ENCODE results near the gene FBXW5.

Gene FBXW5

DNA sequence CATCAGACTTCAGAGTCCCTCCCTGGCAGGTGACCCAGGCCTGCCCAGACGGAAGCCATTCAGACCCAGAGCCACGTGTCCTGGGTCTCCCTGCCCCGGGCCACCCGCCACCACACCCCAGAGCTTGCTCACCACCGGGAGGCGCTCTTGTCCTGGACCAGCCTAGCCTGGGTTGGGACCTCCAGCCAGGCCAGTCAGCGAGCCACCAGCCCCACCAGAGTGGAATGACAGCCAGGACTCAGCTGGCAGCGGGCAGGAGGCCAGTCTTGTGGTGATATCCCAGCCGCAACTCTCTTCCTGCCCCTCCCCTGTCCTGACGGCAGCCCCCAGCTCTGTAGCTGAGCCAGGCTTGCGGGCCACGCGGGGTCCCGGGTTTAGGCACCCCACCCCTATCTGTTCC is 31.1 kb upstream of the FBXW5 start:
- TF ChIP-seq, protein P1, sequence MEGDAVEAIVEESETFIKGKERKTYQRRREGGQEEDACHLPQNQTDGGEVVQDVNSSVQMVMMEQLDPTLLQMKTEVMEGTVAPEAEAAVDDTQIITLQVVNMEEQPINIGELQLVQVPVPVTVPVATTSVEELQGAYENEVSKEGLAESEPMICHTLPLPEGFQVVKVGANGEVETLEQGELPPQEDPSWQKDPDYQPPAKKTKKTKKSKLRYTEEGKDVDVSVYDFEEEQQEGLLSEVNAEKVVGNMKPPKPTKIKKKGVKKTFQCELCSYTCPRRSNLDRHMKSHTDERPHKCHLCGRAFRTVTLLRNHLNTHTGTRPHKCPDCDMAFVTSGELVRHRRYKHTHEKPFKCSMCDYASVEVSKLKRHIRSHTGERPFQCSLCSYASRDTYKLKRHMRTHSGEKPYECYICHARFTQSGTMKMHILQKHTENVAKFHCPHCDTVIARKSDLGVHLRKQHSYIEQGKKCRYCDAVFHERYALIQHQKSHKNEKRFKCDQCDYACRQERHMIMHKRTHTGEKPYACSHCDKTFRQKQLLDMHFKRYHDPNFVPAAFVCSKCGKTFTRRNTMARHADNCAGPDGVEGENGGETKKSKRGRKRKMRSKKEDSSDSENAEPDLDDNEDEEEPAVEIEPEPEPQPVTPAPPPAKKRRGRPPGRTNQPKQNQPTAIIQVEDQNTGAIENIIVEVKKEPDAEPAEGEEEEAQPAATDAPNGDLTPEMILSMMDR (IDR thresholded peaks at IDR 0.05; ENCODE audit: insufficient read depth, low read depth, low read length, missing control alignments), result peak; percentile 21
- no peak overlapping the region for H3K4me3 ChIP-seq (ENCODE audit: low read depth, low read length)
- DNase-seq (ENCODE audit: low read depth), result peak; percentile 44

GRCh38 chr9:136974817-136975535 is 30.4 kb upstream of the FBXW5 start:
- H3K4me3 ChIP-seq (ENCODE audit: low read depth, low read length), result no peak overlapping the region
- TF ChIP-seq, protein P1 (IDR thresholded peaks at IDR 0.05; ENCODE audit: insufficient read depth, low read depth, low read length, missing control alignments), result no peak
- no peak for DNase-seq (ENCODE audit: low read depth)

GRCh38 chr9:136973618-136974617 is 29.4 kb upstream of the FBXW5 start:
- no peak for DNase-seq (ENCODE audit: low read depth)
- no peak overlapping the region for H3K4me3 ChIP-seq (ENCODE audit: low read depth, low read length)
- TF ChIP-seq, protein P1 (IDR thresholded peaks at IDR 0.05; ENCODE audit: insufficient read depth, low read depth, low read length, missing control alignments), result no peak

- no peak overlapping the region for H3K4me3 ChIP-seq (ENCODE audit: low read depth, low read length)
- DNase-seq (ENCODE audit: low read depth), result no peak
- TF ChIP-seq, protein P1 (IDR thresholded peaks at IDR 0.05; ENCODE audit: insufficient read depth, low read depth, low read length, missing control alignments), result no peak
These were observed 28.2 kb upstream of the FBXW5 start for GRCh38 chr9:136972743-136973142.

DNA sequence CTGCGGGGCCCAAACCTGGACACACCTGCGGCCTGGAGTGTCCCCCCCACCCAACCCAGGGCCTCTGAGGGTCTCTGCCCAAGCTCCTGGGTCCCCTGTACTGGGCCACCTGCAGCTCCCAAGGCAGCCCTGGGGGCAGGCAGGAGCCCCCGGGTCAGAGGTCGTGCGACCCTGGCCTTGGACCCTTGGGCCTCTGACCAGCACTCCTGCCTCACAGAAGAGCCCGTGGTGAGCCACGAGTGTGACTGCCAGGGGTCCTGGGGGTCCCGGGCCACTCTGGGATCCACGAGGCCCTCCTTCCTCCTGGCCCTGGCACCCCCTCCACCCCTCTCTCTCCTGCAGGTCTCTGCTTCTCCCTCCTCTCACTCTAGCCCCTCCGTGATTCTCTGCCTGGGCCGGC is 27.8 kb upstream of the FBXW5 start:
- TF ChIP-seq, protein P1 (IDR thresholded peaks at IDR 0.05; ENCODE audit: insufficient read depth, low read depth, low read length, missing control alignments), result no peak
- no peak overlapping the region for H3K4me3 ChIP-seq (ENCODE audit: low read depth, low read length)
- DNase-seq (ENCODE audit: low read depth), result no peak

DNA sequence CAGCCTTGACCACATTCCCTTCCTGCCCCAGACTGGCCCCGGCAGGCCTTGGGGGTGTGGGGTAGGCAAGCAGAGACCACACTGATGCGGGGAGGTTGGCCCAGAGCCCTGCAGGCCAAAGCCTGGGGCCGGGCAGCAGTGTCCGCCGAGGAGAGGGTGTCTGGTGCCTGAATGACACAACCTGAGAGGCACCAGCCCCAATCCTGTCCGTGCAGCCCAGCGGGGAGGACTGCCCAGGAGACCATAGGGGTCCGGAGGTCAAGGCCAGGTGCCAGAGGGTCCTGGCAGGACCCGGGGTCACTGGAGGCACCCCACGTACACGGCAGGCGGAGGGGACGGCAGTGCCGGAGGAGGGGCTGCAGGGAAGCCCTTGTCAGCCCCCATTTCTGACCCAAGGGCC is 27.2 kb upstream of the FBXW5 start:
- DNase-seq (ENCODE audit: low read depth), result no peak
- H3K4me3 ChIP-seq (ENCODE audit: low read depth, low read length), result no peak overlapping the region
- TF ChIP-seq, protein P1 (IDR thresholded peaks at IDR 0.05; ENCODE audit: insufficient read depth, low read depth, low read length, missing control alignments), result no peak

Measured in GM12865 (cell line).